ENCODE results near the gene TSPAN14. TPM values are rescaled to one million over a fixed set of nuclear protein-coding genes. Genes with fewer than 3 reads are reported as not detected.

TSPAN14 gene
- total RNA-seq, 1 experiment from 2014 or later, result 46.8 TPM

DNA sequence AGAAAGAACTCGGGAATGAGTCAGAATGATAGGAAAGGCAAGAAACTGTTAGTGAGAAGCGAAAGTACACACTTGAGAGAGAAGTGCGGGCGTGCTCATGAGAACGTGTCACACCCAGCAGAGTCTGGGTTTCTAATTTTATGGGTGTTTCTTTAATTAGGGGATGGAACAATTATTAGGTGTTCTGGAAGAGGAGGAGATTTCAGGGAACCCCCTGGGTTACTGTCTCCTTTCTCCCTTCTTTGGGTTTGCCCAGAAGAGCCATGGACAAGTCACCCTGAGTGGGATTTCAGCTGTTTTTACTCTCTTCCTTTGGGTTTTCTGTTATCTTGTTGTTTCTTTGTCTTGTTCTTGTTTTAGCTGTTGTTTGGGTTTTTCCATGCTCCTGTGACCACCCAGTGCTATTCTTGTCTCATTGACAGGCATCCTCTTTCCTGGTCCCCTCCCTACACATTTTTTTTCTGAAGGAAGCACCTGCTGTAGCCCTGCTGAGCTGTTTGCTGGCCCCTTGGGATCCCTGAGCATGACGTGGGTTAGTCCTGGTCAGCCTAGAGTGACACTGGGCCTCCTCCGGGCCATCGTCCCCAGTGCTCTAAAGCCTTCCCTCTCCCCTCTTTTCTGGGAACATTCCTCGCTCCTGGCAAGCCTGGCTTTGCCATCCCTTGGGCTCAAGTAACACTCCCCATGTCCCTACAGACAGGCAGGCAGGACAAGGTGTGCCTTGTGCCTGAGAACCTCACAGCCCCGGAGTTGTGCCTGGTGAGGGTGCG is 87.1 kb downstream of the TSPAN14 start:
- H3K9me3 Mint-ChIP-seq, result peaks cover 1 to 2% of the 10 kb centered on the region in 2 experiments; a peak in 2 of 5 replicates
- DNase-seq, result no peak
- Histone ChIP-seq H4K8ac (replicated peaks; ENCODE audit: insufficient read length, low read depth, low read length) (no peak overlapping the region), H3K4me2 (ENCODE audit: insufficient read depth, insufficient read length, low read length) (no peak overlapping the region), H3K9ac (ENCODE audit: extremely low read depth, insufficient read length, low read length) (no peak overlapping the region), H2BK15ac (ENCODE audit: low read depth, low read length) (no peak overlapping the region), H3K79me2 (ENCODE audit: insufficient read depth, low read length) (no peaks in the 10 kb centered on the region), H3K23me2 (ENCODE audit: insufficient read length, low read depth, low read length, poor library complexity, severe bottlenecking) (no peaks in the 10 kb centered on the region), H2BK20ac (ENCODE audit: low read depth, low read length, poor library complexity, severe bottlenecking) (no peak overlapping the region), H2AFZ (ENCODE audit: low read length) (no peak overlapping the region), H3K23ac (ENCODE audit: insufficient read length, low read depth, low read length) (no peak overlapping the region), H2BK12ac (ENCODE audit: insufficient read length, low read depth, low read length) (no peak overlapping the region), H2BK5ac (ENCODE audit: insufficient read length, low read length) (no peak overlapping the region), H2AK5ac (ENCODE audit: insufficient read length, low read length) (no peak overlapping the region), H4K20me1 (ENCODE audit: control insufficient read depth, insufficient read depth, insufficient read length) (peaks cover 2% of the 10 kb centered on the region), H3K27me3 (ENCODE audit: insufficient read depth, low read length) (no peaks in the 10 kb centered on the region), H3K27ac (ENCODE audit: insufficient read length, low read depth, low read length) (no peak overlapping the region), H3T11ph (ENCODE audit: low read length) (no peak overlapping the region), H3K18ac (ENCODE audit: insufficient read length, low read depth, low read length) (no peak overlapping the region), H4K5ac (ENCODE audit: insufficient read length, low read depth, low read length) (no peak overlapping the region), H3K4me1 (ENCODE audit: insufficient read depth, low read length) (no peaks in the 10 kb centered on the region), H3K56ac (ENCODE audit: insufficient read length, low read depth, low read length) (no peak overlapping the region), H2BK120ac (ENCODE audit: low read depth, low read length, poor library complexity, severe bottlenecking) (no peak overlapping the region), H4K91ac (ENCODE audit: insufficient read length, low read depth, low read length) (no peak overlapping the region), H3K4ac (ENCODE audit: low read depth, low read length) (no peak overlapping the region), H3K9me3 (ENCODE audit: control insufficient read depth, low read depth, low read length) (no peaks in the 10 kb centered on the region), H3K79me1 (ENCODE audit: insufficient read depth, low read depth, low read length, poor library complexity, severe bottlenecking) (no peaks in the 10 kb centered on the region), H3K14ac (ENCODE audit: insufficient read depth, low read length) (no peak overlapping the region)
- no CpG with 5 or more reads among the region's 11 CpGs for WGBS (ENCODE audit: extremely low coverage, insufficient read length, low lambda C conversion rate)
- no peak overlapping the region for H3K4me3 Mint-ChIP-seq
- TF ChIP-seq, protein P1, sequence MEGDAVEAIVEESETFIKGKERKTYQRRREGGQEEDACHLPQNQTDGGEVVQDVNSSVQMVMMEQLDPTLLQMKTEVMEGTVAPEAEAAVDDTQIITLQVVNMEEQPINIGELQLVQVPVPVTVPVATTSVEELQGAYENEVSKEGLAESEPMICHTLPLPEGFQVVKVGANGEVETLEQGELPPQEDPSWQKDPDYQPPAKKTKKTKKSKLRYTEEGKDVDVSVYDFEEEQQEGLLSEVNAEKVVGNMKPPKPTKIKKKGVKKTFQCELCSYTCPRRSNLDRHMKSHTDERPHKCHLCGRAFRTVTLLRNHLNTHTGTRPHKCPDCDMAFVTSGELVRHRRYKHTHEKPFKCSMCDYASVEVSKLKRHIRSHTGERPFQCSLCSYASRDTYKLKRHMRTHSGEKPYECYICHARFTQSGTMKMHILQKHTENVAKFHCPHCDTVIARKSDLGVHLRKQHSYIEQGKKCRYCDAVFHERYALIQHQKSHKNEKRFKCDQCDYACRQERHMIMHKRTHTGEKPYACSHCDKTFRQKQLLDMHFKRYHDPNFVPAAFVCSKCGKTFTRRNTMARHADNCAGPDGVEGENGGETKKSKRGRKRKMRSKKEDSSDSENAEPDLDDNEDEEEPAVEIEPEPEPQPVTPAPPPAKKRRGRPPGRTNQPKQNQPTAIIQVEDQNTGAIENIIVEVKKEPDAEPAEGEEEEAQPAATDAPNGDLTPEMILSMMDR (conservative IDR thresholded peaks at IDR 0.05), result no peak
- H3K27ac Mint-ChIP-seq, result no peak overlapping the region
- H3K27me3 Mint-ChIP-seq (ENCODE audit: low read depth), result peaks cover 13% of the 10 kb centered on the region
- H3K4me1 Mint-ChIP-seq, result peaks cover 0 to 4% of the 10 kb centered on the region in 2 experiments; a peak in 1 of 4 replicates
- H3K36me3 Mint-ChIP-seq (ENCODE audit: insufficient read depth in 1 of 3, low read depth in 3 of 3), result peaks cover 0 to 1% (median 0%) of the 10 kb centered on the region in 3 experiments; a peak in 2 of 7 replicates
